GM19238 (cell line): Measurements from ENCODE around the gene LYPLAL1.

ENCODE experiments used
- DNase-seq: peaks from one replicate; pipeline ENCODE4 v3.0.0; 2011; ENCODE audit warnings: low spot score; ENCODE audit not compliant: insufficient read length

The LYPLAL1 gene

DNA sequence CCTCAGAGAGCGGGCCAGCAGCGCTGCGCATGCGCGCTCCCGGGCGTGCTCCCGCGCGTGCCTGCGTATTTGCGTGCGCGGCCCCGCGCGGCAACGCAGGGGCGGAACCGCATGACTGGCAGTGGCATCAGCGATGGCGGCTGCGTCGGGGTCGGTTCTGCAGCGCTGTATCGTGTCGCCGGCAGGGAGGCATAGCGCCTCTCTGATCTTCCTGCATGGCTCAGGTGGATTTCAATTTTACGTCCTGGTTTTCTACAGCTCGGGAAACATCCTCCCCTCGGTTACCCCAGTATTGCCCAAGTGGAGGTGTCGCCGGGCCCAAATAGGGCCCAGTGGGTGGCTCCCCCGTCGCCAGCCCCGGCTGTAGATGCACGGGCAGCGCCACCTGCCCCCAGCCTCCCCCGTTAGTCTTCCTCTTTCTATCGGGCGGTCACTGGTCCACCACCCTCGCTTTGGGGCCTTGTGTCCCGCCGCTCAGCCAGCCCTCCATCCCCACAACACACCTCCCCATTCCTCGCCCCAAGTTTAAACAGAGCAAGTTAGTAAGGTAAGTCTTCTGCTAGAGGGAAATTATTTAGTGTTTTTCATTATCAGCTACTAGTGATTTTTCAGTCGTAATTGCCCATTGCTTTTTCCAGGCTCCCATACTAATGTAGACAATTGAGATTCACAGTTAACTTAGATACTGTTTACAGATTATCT is at the start of gene LYPLAL1:
Gene LYPLAL1 (plus strand): TSS at position 121 of the 702 bp plus-strand sequence. CDS start 13 bp downstream, at position 134.
- peak; percentile 60 for DNase-seq

DNA sequence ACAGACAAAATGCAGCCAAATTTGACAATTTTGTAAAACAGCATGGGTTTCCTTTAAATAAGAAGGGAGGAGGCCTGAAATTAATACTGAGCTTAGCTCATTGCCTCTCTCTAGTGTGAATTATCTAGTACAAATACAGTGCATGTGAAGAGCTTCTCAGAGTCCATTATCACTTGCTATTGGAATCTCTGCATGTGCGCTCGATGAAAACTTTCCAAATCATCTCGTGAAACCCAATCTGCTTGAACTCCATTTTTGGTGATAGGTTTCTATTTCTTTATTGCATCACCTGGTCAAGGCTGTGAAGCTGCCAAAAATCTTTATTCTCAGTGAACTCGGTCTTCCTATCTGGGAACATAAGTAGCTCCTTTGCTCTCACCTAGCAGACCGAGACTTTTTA is 49.5 kb upstream of the LYPLAL1 start:
- no peak for DNase-seq

DNA sequence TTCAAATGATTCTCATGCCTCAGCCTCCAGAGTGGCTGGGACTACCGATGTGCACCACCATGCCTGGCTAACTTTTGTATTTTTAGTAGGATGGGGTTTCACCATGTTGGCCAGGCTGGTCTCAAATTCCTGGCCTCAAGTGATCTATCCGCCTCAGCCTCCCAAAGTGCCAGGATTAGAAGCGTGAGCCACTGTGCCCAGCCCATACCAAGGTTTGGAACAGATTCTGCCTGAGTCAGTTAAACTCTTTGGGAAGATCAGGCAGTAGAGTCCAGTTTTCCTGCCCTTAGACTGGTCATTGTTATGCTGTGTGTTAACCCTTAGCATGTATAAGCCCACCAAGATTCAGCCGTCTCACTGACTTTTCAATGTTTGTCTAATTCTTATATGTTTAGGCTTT is 48.3 kb upstream of the LYPLAL1 start:
- DNase-seq: no peak

DNA sequence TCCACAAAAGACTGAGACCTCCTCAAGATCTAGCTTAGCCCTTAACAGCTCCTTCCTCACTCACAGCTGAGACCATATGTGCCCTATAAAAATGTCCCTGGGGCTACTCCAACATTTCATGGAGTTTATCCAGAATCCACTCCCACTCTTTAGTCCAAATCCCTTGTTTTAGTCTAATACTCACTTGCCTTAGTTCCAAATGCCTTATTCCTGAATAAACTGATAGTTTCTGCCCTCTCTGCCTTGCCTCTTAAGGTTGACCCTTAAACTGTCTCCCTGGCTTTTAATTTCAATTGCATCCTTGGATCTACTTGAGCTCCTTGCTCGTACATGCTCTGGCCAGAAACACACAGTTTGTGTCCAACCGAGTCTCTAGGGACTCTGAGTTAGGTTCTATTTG is 47.3 kb upstream of the LYPLAL1 start:
- DNase-seq: no peak

DNA sequence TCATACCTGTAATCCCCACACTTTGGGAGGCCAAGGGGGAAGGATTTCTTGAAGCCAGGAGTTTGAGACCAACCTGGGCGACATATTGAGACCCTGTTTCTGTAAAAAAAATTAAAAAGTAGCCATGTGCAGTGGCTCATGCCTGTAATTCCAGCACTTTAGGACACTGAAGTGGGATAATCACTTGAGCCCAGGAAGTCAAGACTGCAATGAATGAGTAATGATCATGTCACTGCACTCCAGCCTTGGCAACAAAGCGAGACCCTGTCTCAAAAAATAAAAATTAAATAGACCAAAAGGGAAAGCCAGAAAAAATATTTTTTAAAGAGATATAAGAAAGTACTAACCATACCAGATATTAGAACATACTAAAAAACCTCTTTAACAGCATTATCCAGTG is 44.7 kb upstream of the LYPLAL1 start:
- no peak for DNase-seq

DNA sequence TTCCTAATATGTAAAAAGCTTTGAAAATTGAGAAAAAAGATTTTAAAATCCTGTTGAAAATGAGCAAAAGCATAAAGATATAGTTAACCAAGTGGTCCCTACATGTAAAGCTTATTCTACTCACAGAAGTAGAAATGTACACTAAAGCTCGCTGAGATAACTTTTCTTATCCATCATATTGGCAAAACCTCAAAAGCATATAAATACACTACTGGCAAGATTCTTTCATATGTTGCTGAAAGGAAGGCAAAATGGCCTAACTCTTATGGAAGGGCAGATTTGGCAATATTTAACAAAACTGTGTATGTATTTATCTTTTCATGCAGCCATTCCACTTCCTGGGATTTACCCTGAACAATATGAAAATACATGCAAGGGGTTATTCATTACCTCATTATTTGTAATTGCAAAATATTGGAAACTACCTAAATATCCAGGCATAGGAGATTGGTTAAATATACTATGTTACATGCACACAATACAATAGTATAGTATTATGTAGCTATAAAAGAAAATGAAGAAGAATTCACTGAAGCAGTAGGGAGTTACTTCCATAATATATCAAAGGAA is 43.2 kb upstream of the LYPLAL1 start:
- DNase-seq: no peak

DNA sequence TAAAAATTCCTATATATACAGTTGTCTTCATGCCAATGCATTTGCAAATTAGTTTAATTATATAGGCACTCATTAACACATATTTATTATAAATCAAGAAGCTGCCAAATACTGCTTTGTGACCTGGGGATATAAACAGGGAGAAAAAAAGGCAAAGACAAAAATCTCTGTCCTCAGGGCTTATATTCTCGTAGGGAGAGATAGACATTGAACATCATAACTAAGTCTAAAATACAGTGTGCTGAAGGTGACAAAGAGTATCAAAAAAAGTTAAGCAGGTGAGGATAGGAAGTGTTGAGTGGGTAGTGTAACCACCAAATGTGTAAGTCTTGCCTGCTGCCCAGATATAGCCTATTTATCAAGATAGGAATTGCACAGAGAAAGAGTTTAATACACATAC is 40.7 kb upstream of the LYPLAL1 start:
- DNase-seq: no peak

DNA sequence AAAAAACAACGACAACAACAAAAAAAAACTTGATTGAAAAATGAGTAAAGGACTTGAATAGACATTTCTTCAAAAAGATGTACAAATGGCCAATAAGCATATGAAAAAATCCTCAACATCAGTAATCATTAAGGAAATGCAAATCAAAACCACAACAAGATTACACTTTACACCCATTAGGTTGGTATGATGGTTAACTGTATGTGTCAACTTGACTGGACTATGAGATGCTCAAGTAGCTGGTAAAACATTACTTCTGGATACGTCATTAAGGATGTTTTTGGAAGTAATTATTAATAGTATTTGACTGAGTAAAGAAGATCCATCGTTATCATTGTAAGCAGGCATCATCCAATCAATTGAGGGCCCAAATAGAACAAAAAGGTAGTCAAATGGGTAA is 34.9 kb upstream of the LYPLAL1 start:
- no peak for DNase-seq

DNA sequence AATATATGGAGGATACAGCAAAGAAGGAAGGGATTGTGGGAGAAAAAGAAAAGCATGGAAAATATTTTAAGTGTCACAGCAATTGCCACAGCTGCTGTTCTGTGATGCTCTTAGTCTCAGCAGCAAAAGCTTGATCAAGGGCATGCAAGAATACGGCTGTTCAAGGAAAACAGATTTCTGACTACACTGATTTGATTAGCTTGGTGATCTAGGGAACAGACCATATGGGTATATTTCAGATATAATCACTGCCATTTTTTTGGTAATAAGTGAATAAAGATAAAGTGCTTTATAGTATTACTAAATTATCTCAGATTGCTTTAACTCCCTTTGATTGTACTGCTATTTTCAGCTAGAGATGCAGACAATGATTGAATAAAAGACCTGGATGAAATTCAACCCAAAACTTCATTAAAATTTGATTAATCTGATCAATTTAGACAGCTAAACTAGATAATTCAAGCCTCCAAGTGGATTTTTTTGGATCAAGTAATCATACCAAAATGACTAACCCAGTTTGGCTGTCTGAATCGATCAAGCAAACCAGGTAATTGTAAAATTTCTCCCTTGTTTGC is 33.3 kb upstream of the LYPLAL1 start:
- DNase-seq: no peak

DNA sequence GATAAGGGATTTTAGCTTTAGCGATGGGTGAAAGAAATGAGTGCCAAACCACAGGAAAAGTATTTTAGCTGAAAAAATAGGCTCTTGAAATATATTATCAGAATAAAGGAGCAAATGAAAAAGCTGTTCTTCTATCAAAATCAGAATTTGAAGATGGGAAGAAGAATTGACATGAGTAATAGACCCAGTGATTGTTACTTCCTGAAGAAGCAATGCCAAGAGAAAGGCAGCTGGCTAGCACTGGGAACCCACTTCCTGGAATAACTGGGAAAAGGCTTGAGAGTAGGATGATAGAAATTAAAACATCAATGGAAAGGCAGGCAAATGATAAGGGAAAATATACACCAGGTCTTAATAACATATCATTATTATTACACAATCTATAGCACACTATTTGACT is 29.9 kb upstream of the LYPLAL1 start:
- DNase-seq: no peak

DNA sequence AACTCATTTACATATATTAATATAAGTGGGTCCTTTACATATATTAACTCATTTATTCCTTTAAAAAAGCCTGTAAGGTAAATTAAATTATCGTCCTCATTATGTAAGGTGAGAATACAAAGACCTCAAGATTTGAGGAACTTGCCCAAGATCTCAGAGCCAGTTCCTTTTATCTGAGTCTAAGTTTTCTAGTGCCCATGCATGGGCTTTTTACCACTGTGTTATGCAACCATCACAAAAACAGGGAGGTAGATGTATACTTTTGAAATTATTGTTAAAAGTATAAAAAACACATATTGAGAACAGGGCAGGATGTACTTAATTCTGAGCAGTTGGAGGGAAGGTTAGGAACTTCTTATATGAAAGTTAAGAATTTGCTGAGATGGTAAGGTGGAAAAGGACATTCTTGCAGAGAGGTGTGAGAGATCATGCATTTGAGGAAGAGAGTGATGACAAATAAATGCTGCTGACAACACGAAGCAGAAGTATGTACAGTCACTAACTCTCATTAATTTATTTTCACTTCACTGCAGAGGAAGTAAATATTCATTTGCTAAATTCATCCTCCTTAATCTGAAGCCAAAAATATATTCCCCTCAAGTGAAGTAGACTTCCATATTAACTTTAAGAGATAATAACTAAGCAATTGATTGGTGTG is 28.9 kb upstream of the LYPLAL1 start:
- no peak for DNase-seq

DNA sequence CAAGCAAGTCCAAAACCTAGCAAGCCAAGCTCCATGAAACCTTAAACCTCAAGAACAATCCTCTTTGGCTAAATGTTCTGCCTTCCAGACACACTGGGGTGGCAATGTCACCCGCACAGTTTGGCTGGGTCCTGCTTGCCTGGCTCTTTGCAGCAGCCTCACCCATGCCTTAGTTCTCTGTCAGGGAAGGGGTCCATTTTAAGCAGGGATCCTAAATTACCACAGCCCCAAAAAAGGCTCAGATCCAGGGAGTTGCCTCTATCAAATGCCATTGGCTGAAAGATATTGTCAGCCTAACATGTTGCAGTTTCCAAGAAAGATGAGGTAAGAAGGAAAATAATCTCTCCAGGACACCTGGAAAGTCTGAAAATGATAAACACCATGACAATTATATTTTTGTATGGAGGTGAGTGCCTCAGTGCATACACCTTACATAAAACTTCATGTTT is 26.1 kb upstream of the LYPLAL1 start:
- DNase-seq: no peak

DNA sequence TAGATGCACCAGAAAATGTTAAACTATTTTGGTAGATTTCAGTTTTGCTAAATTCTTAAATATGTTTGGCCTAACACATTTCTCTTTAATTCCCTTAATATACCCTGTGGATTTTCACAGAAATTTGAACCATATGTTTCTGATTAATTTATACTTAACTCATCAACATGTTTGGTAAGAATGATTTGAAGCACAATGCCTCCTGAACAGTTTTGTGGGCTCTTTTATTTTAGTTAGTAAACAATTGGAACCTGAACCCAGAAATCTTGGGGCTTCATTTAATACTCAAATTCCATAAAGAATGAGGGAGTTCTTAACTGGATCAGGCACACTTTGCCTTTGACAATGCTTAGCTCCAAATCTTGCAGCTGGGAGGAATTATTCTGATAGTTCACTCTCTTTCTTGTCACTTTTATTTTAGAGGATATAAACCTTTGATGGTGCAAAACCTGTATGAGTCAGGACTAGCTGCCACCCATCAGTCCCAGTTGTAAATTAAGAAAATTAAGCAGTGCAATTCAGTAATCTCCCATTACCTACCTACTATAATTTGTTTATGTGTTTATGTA is 24.6 kb upstream of the LYPLAL1 start:
- no peak for DNase-seq

DNA sequence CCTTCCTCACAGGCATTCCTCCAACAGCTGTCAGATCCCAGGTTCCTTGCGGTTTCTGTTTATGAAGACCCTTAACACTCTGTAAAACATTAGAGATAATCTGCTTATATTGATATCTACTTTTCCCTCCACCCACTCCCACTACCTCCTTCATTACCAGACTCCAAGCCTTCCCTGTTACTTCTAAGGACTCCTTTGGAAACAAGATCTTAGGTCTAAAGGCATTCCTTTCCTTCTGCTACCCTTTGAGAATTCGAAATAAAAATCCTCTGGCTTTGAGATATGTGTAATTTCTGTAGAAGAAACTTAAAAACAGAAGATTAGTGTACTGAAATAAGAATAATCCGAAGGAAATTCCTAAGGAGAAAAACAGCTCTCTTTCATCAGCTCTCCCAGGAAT is 23.7 kb upstream of the LYPLAL1 start:
- no peak for DNase-seq

DNA sequence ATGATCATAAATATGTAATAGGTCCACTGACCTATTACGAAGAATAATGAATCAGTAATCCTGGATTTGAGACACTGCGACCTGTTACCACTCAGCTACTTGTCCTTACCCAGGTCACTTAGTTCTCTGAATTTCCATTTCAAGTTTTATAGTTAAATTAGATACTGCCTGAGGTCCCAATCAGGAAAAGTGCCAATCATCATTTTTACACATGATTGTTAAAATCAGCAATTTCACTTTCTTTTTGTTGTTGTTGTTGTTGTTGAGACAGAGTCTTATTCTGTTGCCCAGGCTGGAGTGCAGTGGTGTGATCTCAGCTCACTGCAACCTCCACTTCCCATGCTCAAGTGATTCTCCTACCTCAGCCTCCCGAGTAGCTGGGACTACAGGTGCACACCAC is 22.8 kb upstream of the LYPLAL1 start:
- DNase-seq: no peak

DNA sequence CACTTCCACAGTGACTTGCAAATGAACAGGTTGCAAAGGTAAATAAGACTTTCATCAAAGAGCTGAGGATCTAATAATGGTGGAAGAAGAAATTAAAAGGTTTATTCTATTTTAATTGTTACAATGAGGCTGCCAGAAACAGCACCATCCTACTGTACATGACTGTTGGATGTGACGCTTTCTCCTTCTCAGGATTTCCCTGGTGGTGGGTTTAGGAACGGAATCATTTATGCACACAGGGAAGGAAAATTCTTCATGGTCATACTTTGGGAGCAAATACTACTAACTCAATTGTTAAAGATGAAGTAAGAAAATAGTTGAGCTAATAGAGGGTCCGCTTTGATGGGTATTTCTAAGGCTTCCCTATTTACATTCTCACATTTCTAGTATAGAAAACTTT is 22.2 kb upstream of the LYPLAL1 start:
- no peak for DNase-seq

DNA sequence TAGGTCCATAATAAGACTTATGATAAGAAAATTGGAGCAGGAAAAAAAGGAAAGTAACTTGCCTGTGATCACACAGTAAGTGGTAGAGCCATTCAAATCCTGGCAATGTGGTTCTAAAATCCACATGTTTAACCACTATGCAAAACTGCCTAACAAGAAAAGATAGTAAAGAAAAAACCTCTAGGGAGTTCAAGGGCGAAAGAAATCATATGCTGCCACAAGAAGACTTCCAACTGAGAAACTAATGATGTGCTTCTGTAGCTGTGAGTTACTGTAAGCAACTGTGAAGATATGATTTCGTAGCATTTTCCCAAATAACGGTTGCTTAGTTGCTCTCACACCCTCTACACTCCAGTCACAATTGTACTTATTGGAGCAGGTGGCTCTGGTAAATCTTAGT is 20.9 kb upstream of the LYPLAL1 start:
- DNase-seq: no peak

DNA sequence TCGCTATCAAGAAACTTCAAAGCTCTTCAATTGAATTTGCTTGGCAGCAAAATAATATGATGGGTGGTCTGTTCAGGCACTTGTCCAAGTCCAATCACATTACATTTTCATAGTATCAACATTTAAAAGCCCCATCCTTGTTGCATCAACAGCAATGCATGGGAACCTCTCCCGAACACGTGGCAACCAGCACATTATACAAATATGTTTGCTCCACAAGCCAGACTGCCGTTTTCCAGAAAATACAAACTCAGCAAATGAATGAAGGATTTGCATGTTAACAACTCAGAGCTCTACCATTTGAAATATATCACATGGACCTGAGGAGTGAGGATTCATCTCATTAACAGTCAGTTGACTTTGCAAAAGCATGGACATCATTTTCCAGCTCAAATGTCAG is 20.0 kb upstream of the LYPLAL1 start:
- DNase-seq: no peak

DNA sequence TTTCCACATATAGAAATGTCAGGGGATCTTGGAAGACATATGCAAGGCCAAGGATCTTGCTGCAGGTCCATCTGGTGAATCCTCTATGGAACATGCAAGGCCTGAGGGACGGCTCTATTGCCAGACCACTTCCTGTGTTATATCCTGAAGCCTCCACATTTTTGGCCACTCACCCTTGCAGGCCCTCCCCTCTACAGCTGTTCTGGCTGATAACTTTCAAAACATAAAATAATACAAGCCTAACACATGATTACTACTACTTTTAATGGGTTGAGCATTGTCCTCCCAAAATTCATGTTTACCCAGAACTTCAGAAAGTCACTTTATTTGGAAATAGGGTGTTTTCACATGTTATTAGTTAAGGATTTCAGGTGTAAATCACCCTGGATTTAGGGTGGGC is 18.5 kb upstream of the LYPLAL1 start:
- DNase-seq: no peak

DNA sequence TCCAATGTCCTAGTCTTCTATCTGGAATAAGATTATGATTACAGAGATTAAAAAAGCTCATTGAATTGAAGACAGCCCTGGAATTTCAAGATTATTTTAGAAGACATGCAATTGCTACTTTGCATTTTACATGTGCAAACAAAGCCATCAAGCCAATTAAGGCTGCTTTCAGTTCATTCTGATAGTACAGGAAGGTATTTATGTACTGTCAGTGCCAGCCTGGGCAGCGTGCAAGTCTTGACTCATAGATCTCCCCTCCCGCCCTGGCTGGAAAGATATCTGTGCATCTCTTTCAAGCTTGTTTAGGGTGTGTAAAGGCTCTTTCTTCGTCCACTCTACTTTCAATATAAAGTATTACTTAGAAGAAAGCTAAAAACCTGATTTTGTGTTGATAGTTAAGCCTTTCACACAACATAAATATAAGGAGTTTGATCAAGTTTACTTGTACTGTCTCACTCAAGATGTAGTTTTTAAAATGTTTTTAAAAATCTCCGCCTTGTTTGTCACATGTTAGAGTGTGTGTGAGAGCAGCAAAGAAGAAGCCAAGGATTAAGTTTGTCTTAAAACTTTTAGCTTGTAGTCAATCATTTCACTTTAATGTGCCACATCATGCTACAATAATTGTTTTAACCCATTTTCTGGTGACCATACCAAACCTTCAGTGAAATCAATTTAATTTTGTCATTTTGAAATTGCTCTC is 13.6 kb upstream of the LYPLAL1 start:
- no peak for DNase-seq

DNA sequence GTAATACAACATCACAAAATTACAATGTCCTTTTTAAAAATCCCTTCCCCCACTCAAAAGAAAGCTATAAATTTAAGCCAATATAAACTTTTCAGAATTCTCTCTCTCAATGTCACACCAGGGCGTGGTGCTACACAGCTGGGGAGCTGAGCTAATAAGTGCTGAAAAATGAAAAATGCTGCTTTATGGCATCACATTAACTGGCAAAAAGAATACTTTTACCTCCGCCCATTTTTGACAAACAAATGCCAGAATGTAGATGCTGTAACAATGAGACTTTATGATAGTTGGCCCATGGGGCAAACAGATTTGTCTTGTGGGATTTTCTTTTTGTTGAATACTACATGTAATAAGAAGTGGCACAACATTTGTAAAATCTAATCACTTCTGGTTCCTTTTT is 12.7 kb upstream of the LYPLAL1 start:
- DNase-seq: no peak

DNA sequence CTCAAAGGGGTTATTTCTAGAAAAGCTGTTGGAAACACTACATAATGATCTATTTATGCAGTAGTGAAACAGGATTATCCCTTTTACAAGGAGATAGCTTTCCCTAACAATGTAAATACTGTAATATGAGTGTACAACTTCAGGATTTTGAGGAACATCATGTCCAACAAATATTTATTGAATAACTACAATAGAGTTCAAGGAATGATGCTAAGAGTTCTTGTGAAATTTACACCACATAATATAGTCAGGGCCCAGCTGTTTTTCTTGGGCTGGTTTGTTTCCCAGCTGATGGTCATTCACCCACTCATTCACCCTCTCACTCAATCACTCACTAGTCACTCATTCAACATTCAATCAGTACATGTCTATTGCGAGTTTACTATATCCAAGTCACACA is 12.3 kb upstream of the LYPLAL1 start:
- no peak for DNase-seq
